SK-N-MC (cell line): ENCODE measurements around the gene SPRR1A.
"Not testable (repeated sequence)": the region's sequence is repeated elsewhere in the genome, so short reads cannot be mapped to it uniquely, and the experiment has no call there.

ENCODE experiments used
- EZH2 ChIP-seq: fragments of 200-600 bp; sonication (generic); IDR thresholded peaks from one replicate; pipeline ENCODE4 v1.6.1; 2017; ENCODE audit warnings: antibody characterized with exemption
- POLR2AphosphoS5 ChIP-seq: IDR thresholded peaks from 2 replicates; pipeline ENCODE4 v1.6.1; 2012; ENCODE audit warnings: mild to moderate bottlenecking, low read depth, low read length, borderline replicate concordance

GRCh38 chr1:153021829-153022228, 37.9 kb downstream of the SPRR1A start:
- TF ChIP-seq POLR2AphosphoS5, EZH2: not testable (repeated sequence)
